HEK293 (cell line): ENCODE measurements around the gene MYT1.

Experiments
- CTCF ChIP-seq: fragments of 450-650 bp; formaldehyde crosslinking; IDR thresholded peaks from 2 replicates; pipeline ENCODE4 v1.5.1; 2016; ENCODE audit warnings: missing biosample characterization, missing genetic modification characterization
- SP3 ChIP-seq: fragments of 450-650 bp; formaldehyde crosslinking; IDR thresholded peaks from 2 replicates; pipeline ENCODE4 v1.5.1; 2016; ENCODE audit warnings: missing biosample characterization, missing genetic modification characterization
- YY1 ChIP-seq: fragments of 450-650 bp; formaldehyde crosslinking; IDR thresholded peaks from 2 replicates; pipeline ENCODE4 v1.5.1; 2018; ENCODE audit warnings: missing biosample characterization, missing genetic modification characterization
- ZFP3 ChIP-seq: fragments of 450-650 bp; formaldehyde crosslinking; IDR thresholded peaks from 2 replicates; pipeline ENCODE4 v1.5.1; 2016; ENCODE audit warnings: low read depth, missing biosample characterization, missing genetic modification characterization
- ZNF274 ChIP-seq, 2 experiments: fragments of 200-500 bp in 1 of 2; fragments of 450-650 bp in 1 of 2; sonication (Bioruptor generic) in 1 of 2; formaldehyde crosslinking in 1 of 2; IDR thresholded peaks; 2 replicates each; pipeline versions ENCODE4 v1.5.1 to v1.6.1; 2014 to 2016; ENCODE audit warnings: borderline replicate concordance in 1 of 2, inconsistent platforms in 1 of 2, low read length in 1 of 2, missing biosample characterization in 1 of 2, missing genetic modification characterization in 1 of 2

- TF ChIP-seq SP3 (tag by site-specific recombination) (no peak), CTCF (tag by site-specific recombination) (no peak), YY1 (tag by site-specific recombination) (no peak), ZFP3 (tag by site-specific recombination) (no peak), ZNF274 (IDR thresholded peaks at IDR 0.05; ENCODE audit: low read length) (no peak), ZNF274 (tag by site-specific recombination; IDR thresholded peaks at IDR 0.05; ENCODE audit: borderline replicate concordance) (no peak)
Observed at GRCh38 chr20:64232794-64233193, 68.5 kb downstream of the MYT1 start.
